Mesenchymal stem cell (in vitro differentiated cells and primary cell): Measurements from ENCODE around the gene P2RY11.

Experiments
- DNase-seq: peaks from one replicate; pipeline ENCODE4 v3.0.0-alpha.2; 2013
- H2AFZ ChIP-seq: one replicate; pipeline ENCODE4 v1.6.1; 2013; ENCODE audit warnings: low read depth, mild to moderate bottlenecking, control low read depth, inconsistent platforms, low read length, moderate library complexity
- H2AK5ac ChIP-seq: 2 replicates; pipeline ENCODE4 v1.6.1; 2013; ENCODE audit warnings: low read length, moderate library complexity, mild to moderate bottlenecking, inconsistent platforms; ENCODE audit not compliant: severe bottlenecking
- H2BK120ac ChIP-seq: one replicate; pipeline ENCODE4 v1.6.1; 2013; ENCODE audit warnings: low read depth, mild to moderate bottlenecking, inconsistent platforms, low read length, moderate library complexity
- H2BK12ac ChIP-seq, 2 experiments: one replicate each; pipeline ENCODE4 v1.6.1; 2013; ENCODE audit warnings: inconsistent platforms in 2 of 2, low read length in 2 of 2, mild to moderate bottlenecking in 2 of 2, moderate library complexity in 2 of 2, control low read depth in 1 of 2
- H2BK15ac ChIP-seq: one replicate; pipeline ENCODE4 v1.6.1; 2013; ENCODE audit warnings: mild to moderate bottlenecking, low read depth, inconsistent platforms; ENCODE audit not compliant: poor library complexity, severe bottlenecking
- H2BK5ac ChIP-seq: 2 replicates; pipeline ENCODE4 v1.6.1; 2013; ENCODE audit warnings: low read depth, mild to moderate bottlenecking, low read length, control low read depth, inconsistent platforms; ENCODE audit not compliant: poor library complexity, severe bottlenecking
- H3K14ac ChIP-seq, 2 experiments: one replicate each; pipeline ENCODE4 v1.6.1; 2013; ENCODE audit warnings: inconsistent platforms in 2 of 2, low read length in 2 of 2, control low read depth in 1 of 2, mild to moderate bottlenecking in 1 of 2, moderate library complexity in 1 of 2
- H3K18ac ChIP-seq, 2 experiments: one replicate each; pipeline ENCODE4 v1.6.1; 2013; ENCODE audit warnings: inconsistent platforms in 2 of 2, low read length in 2 of 2, control low read depth in 1 of 2, low read depth in 1 of 2, mild to moderate bottlenecking in 1 of 2
- H3K23ac ChIP-seq, 2 experiments: one replicate each; pipeline ENCODE4 v1.6.1; 2013; ENCODE audit warnings: inconsistent platforms in 2 of 2, low read length in 2 of 2, mild to moderate bottlenecking in 2 of 2, moderate library complexity in 2 of 2, control low read depth in 1 of 2
- H3K27ac ChIP-seq: 2 replicates; pipeline ENCODE4 v1.5.1; 2013; ENCODE audit warnings: mild to moderate bottlenecking, moderate library complexity, low read length, control low read depth, inconsistent platforms; ENCODE audit not compliant: poor library complexity, severe bottlenecking
- H3K27me3 ChIP-seq, 2 experiments: 2 replicates each; pipeline versions ENCODE4 v1.6.1 to v1.7.0; 2013; ENCODE audit warnings: low read length in 2 of 2, mild to moderate bottlenecking in 2 of 2, moderate library complexity in 2 of 2, control low read depth in 1 of 2, inconsistent platforms in 1 of 2; ENCODE audit not compliant: control insufficient read depth in 1 of 2, insufficient read depth in 1 of 2
- H3K36me3 ChIP-seq, 2 experiments: 2 replicates each; pipeline versions ENCODE4 v1.6.1 to v1.7.0; 2013; ENCODE audit warnings: low read length in 2 of 2, control low read depth in 1 of 2, inconsistent platforms in 1 of 2, low read depth in 1 of 2, mild to moderate bottlenecking in 1 of 2; ENCODE audit not compliant: insufficient read depth in 2 of 2, control insufficient read depth in 1 of 2
- H3K4ac ChIP-seq, 2 experiments: one replicate each; pipeline ENCODE4 v1.6.1; 2013; ENCODE audit warnings: inconsistent platforms in 2 of 2, low read length in 2 of 2, mild to moderate bottlenecking in 2 of 2, moderate library complexity in 2 of 2, control low read depth in 1 of 2, low read depth in 1 of 2
- H3K4me1 ChIP-seq: 2 replicates; pipeline ENCODE4 v1.6.1; 2013; ENCODE audit warnings: low read depth, low read length, control low read depth; ENCODE audit not compliant: control insufficient read depth, insufficient read depth
- H3K4me2 ChIP-seq: 2 replicates; pipeline ENCODE4 v1.6.1; 2013; ENCODE audit warnings: low read length, mild to moderate bottlenecking, inconsistent platforms; ENCODE audit not compliant: poor library complexity, severe bottlenecking
- H3K4me3 ChIP-seq, 2 experiments: 2 replicates each; pipeline versions ENCODE4 v1.5.1 to v1.7.0; 2013; ENCODE audit warnings: low read length in 2 of 2, mild to moderate bottlenecking in 2 of 2, control low read depth in 1 of 2, low read depth in 1 of 2; ENCODE audit not compliant: insufficient read depth in 1 of 2
- H3K79me1 ChIP-seq: replicated peaks from 2 replicates; pipeline ENCODE4 v1.6.1; 2013; ENCODE audit warnings: mild to moderate bottlenecking, control low read depth, low read length, inconsistent platforms; ENCODE audit not compliant: poor library complexity, severe bottlenecking
- H3K9ac ChIP-seq: 2 replicates; pipeline ENCODE4 v1.7.0; 2013; ENCODE audit warnings: mild to moderate bottlenecking, low read length, moderate library complexity
- H3K9me3 ChIP-seq: 2 replicates; pipeline ENCODE4 v1.7.0; 2013; ENCODE audit warnings: mild to moderate bottlenecking, low read length; ENCODE audit not compliant: control insufficient read depth
- H4K8ac ChIP-seq: one replicate; pipeline ENCODE4 v1.6.1; 2013; ENCODE audit warnings: inconsistent platforms, mild to moderate bottlenecking, low read length, moderate library complexity
- H4K91ac ChIP-seq: one replicate; pipeline ENCODE4 v1.6.1; 2013; ENCODE audit warnings: mild to moderate bottlenecking, low read length, inconsistent platforms
- WGBS: methylation state at CpG from one replicate; pipeline ENCODE4 v1.1.7; 2013; ENCODE audit warnings: mixed read lengths; 5-methylcytosine and 5-hydroxymethylcytosine counted together

The P2RY11 gene

DNA sequence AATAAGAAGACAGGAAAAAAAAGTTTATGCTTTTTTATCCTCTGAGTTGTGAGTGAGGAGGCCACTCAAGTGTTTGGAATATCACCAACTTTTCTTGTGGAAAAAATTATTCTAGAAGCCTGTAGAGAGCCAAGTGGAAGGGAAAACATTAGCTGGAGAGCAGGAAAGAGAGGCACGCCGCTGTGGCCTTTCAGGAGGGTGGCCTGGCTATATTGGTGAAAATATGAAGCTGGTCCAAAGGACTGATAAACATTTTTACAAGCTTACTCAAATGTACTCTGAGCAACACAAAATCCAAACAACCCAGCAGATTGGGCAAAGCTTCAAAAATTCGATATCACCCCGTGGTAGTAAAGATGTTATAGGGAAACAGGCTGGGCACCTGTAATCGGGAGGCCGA is 10.6 kb downstream of the P2RY11 start:
- H3K9me3 ChIP-seq = no peaks in the 10 kb centered on the region
- H3K4ac ChIP-seq = no peak overlapping the region
- H3K4me1 ChIP-seq = peaks cover 9% of the 10 kb centered on the region
- H3K4me2 ChIP-seq = no peak overlapping the region
- WGBS = 87% methylated on average over 3 of the region's 6 CpGs
- no peak overlapping the region for H2BK5ac ChIP-seq
- peak overlapping the region; percentile 87 for H3K9ac ChIP-seq
- H3K36me3 ChIP-seq = peaks cover 19 to 32% of the 10 kb centered on the region in 2 experiments
- H2BK15ac ChIP-seq = no peak overlapping the region
- H3K27ac ChIP-seq = no peak overlapping the region
- H3K23ac ChIP-seq = no peak overlapping the region
- no peak overlapping the region for H2AFZ ChIP-seq
- no peak overlapping the region for H3K14ac ChIP-seq
- H2BK12ac ChIP-seq = no peak overlapping the region
- no peak overlapping the region for H3K4me3 ChIP-seq
- no peak overlapping the region for H3K18ac ChIP-seq
- H3K79me1 ChIP-seq = peaks cover 10% of the 10 kb centered on the region
- no peak overlapping the region for H2BK120ac ChIP-seq
- H4K91ac ChIP-seq = no peak overlapping the region
- no peaks in the 10 kb centered on the region for H3K27me3 ChIP-seq
- DNase-seq = peak; percentile 46
- no peak overlapping the region for H4K8ac ChIP-seq
- H2AK5ac ChIP-seq = no peak overlapping the region

DNA sequence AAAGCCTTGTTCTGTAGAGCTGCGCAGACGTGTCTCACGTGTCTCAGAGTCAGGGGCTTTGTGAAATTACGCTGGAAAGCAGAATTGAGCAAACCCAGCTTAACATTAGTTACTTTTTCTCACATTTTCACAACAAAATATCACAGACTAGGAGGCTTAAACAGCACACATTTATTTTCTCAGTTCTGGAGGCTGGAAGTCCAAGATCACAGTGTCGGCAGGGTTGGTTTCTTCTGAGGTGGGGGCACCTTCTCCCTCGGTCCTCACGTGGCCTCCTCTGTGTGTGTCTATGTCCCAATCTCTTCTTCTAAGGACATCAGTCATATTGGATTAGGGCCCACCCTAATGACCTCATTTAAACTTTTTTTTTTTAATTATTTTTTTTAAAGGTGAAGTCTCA is 12.9 kb downstream of the P2RY11 start:
- no peaks in the 10 kb centered on the region for H3K9me3 ChIP-seq

GRCh38 chr19:10126213-10126639 is 14.7 kb downstream of the P2RY11 start:
- H2BK12ac ChIP-seq = no peak overlapping the region
- whole genome bisulfite sequencing = no CpG with 5 or more reads among the region's 4 CpGs
- H3K14ac ChIP-seq = no peak overlapping the region
- H2BK15ac ChIP-seq = no peak overlapping the region
- H3K79me1 ChIP-seq = peaks cover 2% of the 10 kb centered on the region
- H3K23ac ChIP-seq = no peak overlapping the region
- peaks cover 21 to 33% of the 10 kb centered on the region in 2 experiments for H3K36me3 ChIP-seq
- no peaks in the 10 kb centered on the region for H3K4me1 ChIP-seq
- H2AK5ac ChIP-seq = no peak overlapping the region
- no peaks in the 10 kb centered on the region for H3K9me3 ChIP-seq
- no peak overlapping the region for H3K27ac ChIP-seq
- no peak overlapping the region for H3K4me3 ChIP-seq
- H2BK120ac ChIP-seq = no peak overlapping the region
- no peak overlapping the region for H3K9ac ChIP-seq
- no peak overlapping the region for H3K18ac ChIP-seq
- H3K4me2 ChIP-seq = no peak overlapping the region
- DNase-seq = no peak
- no peak overlapping the region for H4K91ac ChIP-seq
- no peak overlapping the region for H3K4ac ChIP-seq
- H3K27me3 ChIP-seq = no peaks in the 10 kb centered on the region
- H2BK5ac ChIP-seq = no peak overlapping the region
- H4K8ac ChIP-seq = no peak overlapping the region
- no peak overlapping the region for H2AFZ ChIP-seq

More for the DNA sequence above, 12.9 kb downstream of the P2RY11 start:
- H3K4me2 ChIP-seq = no peak overlapping the region
- no peak overlapping the region for H2BK12ac ChIP-seq
- no peak overlapping the region for H3K4me3 ChIP-seq
- H3K79me1 ChIP-seq = peaks cover 2% of the 10 kb centered on the region
- H2AFZ ChIP-seq = no peak overlapping the region
- H2AK5ac ChIP-seq = no peak overlapping the region
- no peak overlapping the region for H3K4ac ChIP-seq
- no peak overlapping the region for H3K18ac ChIP-seq
- no peak overlapping the region for H3K14ac ChIP-seq
- H4K8ac ChIP-seq = no peak overlapping the region
- H4K91ac ChIP-seq = no peak overlapping the region
- H3K27ac ChIP-seq = no peak overlapping the region
- DNase-seq = no peak
- H2BK5ac ChIP-seq = no peak overlapping the region
- H3K23ac ChIP-seq = no peak overlapping the region
- no peak overlapping the region for H2BK120ac ChIP-seq
- H3K36me3 ChIP-seq = peaks cover 17 to 23% of the 10 kb centered on the region in 2 experiments
- no peaks in the 10 kb centered on the region for H3K27me3 ChIP-seq
- no peak overlapping the region for H3K9ac ChIP-seq
- WGBS = 94% methylated on average over 7 of the region's 7 CpGs
- H2BK15ac ChIP-seq = no peak overlapping the region
- H3K4me1 ChIP-seq = peaks cover 1% of the 10 kb centered on the region

DNA sequence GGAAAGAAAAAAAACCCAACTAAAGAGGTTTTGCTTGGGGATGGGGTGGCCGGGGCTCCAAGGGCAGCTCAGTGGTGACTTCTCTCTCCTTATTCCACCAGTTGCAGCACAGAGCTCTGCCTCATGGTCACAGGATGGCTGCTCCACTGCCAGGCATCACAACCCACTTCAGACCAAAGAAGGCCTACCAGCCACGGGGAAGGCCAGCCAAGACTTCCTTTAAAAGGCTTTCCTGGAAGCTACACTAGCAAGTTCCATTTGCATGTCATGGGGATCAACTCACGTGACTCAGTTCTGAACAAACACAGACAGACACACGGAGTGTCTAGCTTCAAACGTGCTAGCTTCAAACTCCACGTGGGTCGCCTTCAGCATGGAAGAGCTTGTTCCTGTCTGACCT is 21.4 kb downstream of the P2RY11 start:
- H4K8ac ChIP-seq = no peak overlapping the region
- no peak overlapping the region for H3K4me2 ChIP-seq
- no peaks in the 10 kb centered on the region for H3K27me3 ChIP-seq
- no peak overlapping the region for H2AK5ac ChIP-seq
- WGBS = 96% methylated on average over 7 of the region's 7 CpGs
- no peak overlapping the region for H3K4ac ChIP-seq
- no peak overlapping the region for H3K4me3 ChIP-seq
- H3K36me3 ChIP-seq = peaks cover 60 to 63% of the 10 kb centered on the region in 2 experiments
- no peak for DNase-seq
- H3K18ac ChIP-seq = no peak overlapping the region
- no peaks in the 10 kb centered on the region for H3K9me3 ChIP-seq
- no peaks in the 10 kb centered on the region for H3K4me1 ChIP-seq
- H2BK12ac ChIP-seq = no peak overlapping the region
- no peak overlapping the region for H2BK5ac ChIP-seq
- H3K14ac ChIP-seq = no peak overlapping the region
- no peak overlapping the region for H2AFZ ChIP-seq
- H2BK15ac ChIP-seq = no peak overlapping the region
- no peak overlapping the region for H4K91ac ChIP-seq
- H3K27ac ChIP-seq = no peak overlapping the region
- no peak overlapping the region for H3K9ac ChIP-seq
- H3K79me1 ChIP-seq = peaks cover 18% of the 10 kb centered on the region
- H3K23ac ChIP-seq = no peak overlapping the region
- H2BK120ac ChIP-seq = no peak overlapping the region
